ENCODE results near the gene CIAO2B.

CIAO2B gene

DNA sequence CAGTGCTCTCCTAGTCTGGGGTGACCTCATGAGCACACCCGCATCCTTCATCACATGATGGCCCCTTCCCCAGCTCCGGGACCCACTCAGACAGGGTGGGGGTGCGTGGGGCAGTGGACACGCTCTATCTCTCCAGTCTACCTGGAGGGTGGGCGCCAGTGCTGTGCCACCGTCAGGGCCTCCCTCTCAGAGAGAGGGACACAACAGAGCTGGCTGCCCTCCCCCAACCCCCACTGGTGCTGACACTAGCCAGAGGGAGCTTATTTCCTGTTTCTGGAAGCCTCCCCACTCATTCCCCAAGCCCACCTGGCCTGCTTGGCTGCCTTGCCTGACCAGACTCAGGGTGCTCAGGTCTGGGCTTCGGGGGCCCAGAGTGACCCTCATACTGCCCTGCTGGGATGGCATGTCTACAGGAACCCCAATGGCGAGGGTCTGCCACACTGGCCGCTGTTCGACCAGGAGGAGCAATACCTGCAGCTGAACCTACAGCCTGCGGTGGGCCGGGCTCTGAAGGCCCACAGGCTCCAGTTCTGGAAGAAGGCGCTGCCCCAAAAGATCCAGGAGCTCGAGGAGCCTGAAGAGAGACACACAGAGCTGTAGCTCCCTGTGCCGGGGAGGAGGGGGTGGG is 9.3 kb upstream of the CIAO2B start:
- H3K4me3 ChIP-seq (ENCODE audit: low read length) = no peak overlapping the region
- TF ChIP-seq, protein P1, sequence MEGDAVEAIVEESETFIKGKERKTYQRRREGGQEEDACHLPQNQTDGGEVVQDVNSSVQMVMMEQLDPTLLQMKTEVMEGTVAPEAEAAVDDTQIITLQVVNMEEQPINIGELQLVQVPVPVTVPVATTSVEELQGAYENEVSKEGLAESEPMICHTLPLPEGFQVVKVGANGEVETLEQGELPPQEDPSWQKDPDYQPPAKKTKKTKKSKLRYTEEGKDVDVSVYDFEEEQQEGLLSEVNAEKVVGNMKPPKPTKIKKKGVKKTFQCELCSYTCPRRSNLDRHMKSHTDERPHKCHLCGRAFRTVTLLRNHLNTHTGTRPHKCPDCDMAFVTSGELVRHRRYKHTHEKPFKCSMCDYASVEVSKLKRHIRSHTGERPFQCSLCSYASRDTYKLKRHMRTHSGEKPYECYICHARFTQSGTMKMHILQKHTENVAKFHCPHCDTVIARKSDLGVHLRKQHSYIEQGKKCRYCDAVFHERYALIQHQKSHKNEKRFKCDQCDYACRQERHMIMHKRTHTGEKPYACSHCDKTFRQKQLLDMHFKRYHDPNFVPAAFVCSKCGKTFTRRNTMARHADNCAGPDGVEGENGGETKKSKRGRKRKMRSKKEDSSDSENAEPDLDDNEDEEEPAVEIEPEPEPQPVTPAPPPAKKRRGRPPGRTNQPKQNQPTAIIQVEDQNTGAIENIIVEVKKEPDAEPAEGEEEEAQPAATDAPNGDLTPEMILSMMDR (IDR thresholded peaks at IDR 0.05; ENCODE audit: insufficient read depth, low read depth, low read length, missing control alignments) = no peak
- no peak for DNase-seq (ENCODE audit: low read depth)

DNA sequence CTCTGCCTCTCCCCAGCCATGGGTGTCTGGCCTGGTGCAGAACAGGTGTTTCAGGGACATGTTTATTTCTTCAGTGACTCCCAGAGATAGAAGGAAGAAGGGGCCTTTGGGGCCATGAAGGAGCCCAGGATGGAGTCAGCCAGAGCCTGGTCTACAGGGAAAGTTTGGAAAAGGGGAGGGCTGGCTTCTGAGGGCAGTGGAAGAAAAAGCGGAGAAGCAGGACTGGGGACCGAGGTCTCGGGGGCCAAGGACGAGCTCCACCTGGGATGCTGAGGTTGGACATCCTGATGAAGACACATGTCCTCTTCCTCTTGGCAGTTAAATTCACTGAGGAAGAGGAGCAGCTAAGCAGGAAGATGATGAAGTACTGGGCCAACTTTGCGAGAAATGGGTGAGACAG is 8.8 kb upstream of the CIAO2B start:
- TF ChIP-seq, protein P1 (IDR thresholded peaks at IDR 0.05; ENCODE audit: insufficient read depth, low read depth, low read length, missing control alignments) = no peak
- no peak overlapping the region for H3K4me3 ChIP-seq (ENCODE audit: low read length)
- DNase-seq (ENCODE audit: low read depth) = no peak

DNA sequence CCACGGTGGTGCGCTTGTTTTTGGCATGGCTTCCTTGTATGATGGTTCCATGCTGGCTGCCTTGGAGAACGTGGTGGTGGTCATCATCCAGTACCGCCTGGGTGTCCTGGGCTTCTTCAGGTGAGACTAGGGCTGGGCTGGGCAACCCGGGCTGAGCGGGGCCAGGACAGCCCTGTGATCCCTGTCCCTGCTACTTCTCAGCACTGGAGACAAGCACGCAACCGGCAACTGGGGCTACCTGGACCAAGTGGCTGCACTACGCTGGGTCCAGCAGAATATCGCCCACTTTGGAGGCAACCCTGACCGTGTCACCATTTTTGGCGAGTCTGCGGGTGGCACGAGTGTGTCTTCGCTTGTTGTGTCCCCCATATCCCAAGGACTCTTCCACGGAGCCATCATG is 6.0 kb upstream of the CIAO2B start:
- no peak for DNase-seq (ENCODE audit: low read depth)
- TF ChIP-seq, protein P1 (IDR thresholded peaks at IDR 0.05; ENCODE audit: insufficient read depth, low read depth, low read length, missing control alignments) = no peak
- no peak overlapping the region for H3K4me3 ChIP-seq (ENCODE audit: low read length)

DNA sequence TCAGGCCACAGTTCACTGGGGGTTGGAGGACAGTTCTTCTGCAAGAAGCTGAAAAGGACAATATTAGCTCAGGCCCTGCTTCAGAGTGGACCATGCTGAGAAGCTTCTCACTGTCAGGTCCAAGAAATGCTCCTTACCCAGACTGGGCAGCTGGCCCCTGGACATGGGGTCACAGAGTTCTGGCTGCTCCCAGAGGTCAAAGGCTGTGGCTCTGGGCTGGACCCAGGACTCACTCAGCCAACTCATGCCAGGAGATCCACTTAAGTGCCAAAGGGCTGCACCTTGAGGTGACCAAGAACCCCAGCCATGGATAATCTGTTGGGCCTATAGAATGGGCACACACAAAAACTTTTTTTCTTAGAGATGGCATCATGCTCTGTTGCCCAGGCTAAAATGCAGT is 5.2 kb upstream of the CIAO2B start:
- no peak overlapping the region for H3K4me3 ChIP-seq (ENCODE audit: low read length)
- TF ChIP-seq, protein P1 (IDR thresholded peaks at IDR 0.05; ENCODE audit: insufficient read depth, low read depth, low read length, missing control alignments) = no peak

DNA sequence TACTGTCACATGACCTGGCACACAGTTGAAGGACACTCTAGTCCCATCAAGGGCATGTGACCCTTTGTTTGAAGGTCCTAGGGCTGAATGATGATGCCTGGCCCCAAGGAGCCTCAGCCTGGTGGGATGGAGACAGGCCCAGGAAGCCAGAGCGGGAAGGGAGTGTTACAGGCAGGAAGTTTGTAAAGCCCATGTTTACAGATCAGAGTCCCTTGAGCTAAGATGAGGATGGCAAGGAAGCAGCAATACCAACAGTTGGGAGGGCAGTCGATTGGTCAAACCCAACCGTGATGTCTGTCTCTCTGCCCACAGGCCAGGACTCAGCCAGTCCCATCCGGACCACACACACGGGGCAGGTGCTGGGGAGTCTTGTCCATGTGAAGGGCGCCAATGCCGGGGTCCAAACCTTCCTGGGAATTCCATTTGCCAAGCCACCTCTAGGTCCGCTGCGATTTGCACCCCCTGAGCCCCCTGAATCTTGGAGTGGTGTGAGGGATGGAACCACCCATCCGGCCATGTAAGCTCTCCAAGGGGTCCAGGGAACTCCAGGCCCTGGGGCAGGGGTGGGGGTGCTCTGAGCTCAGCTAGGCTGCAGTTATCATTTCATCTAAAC is 3.6 kb upstream of the CIAO2B start:
- TF ChIP-seq, protein P1 (IDR thresholded peaks at IDR 0.05; ENCODE audit: insufficient read depth, low read depth, low read length, missing control alignments) = no peak
- no peak for DNase-seq (ENCODE audit: low read depth)
- peak overlapping the region; percentile 95 for H3K4me3 ChIP-seq (ENCODE audit: low read length)

More for the DNA sequence above, 5.2 kb upstream of the CIAO2B start:
- no peak for DNase-seq (ENCODE audit: low read depth)

DNA sequence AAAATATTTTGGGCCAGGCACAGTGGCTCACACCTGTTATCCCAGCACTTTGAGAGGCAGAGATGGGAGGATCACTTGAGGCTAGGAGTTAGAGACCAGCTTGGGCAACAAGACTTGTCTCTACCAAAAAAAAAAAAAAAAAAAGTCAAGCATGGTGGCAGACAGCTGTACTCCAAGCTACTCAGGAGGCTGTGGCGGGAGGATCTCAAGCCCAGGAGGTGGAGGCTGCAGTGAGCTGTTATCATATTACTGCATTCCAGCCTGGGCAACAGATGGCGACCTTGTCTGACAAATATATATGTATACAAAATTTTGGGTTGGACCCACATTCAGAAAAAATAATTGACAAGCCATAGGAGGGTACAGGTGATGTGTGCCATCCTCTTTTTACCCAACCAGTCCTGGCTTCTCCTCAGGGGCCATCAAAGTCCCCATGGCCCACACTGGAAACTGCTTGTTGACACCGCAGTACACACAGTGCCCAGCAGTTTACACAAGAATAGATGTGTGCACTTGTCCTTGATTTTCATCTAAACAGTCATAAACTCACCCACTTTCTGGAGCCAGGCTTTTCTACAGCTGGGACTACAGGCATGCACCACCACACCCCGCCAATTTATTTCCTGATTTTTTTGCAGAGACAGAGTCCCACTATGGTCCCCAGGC is 2.8 kb upstream of the CIAO2B start:
- peak overlapping the region; percentile 95 for H3K4me3 ChIP-seq (ENCODE audit: low read length)
- TF ChIP-seq, protein P1 (IDR thresholded peaks at IDR 0.05; ENCODE audit: insufficient read depth, low read depth, low read length, missing control alignments) = no peak
- no peak for DNase-seq (ENCODE audit: low read depth)

Measured in epithelial cell of esophagus (primary cell).